Astrocyte of the spinal cord (primary cell): ENCODE results near the gene HLA-E.

Source experiments
- DNase-seq: peaks from one replicate; pipeline ENCODE4 v3.0.0; 2011; ENCODE audit warnings: low read depth, low spot score
- H3K4me3 ChIP-seq: 2 replicates; pipeline ENCODE4 v1.5.1; 2011; ENCODE audit warnings: low read depth, mild to moderate bottlenecking, low read length, moderate library complexity
- CTCF ChIP-seq: IDR thresholded peaks from 2 replicates; pipeline ENCODE4 v1.5.1; 2012; ENCODE audit warnings: low read depth, mild to moderate bottlenecking, low read length, inconsistent platforms
- in situ Hi-C: cut with HindIII; loops from 2 replicates; pipeline ENCODE4 v1.10.0; 2017; ENCODE audit warnings: low sequenced_read_pairs

HLA-E gene

GRCh38 chr6:30450548-30450908 lies 38.8 kb upstream of the HLA-E start:
- in situ Hi-C loops: no loop called here
- H3K4me3 ChIP-seq: no peak overlapping the region
- no peak for TF ChIP-seq CTCF
- DNase-seq: no peak

GRCh38 chr6:30450909-30451841 lies 38.1 kb upstream of the HLA-E start:
- peak; percentile 84 for DNase-seq
- in situ Hi-C loops: no loop called here
- no peak overlapping the region for H3K4me3 ChIP-seq
- no peak for TF ChIP-seq CTCF

GRCh38 chr6:30452736-30453507 lies 36.4 kb upstream of the HLA-E start:
- no peak for TF ChIP-seq CTCF
- DNase-seq: no peak
- no peak overlapping the region for H3K4me3 ChIP-seq
- in situ Hi-C loops: no loop called here

- peak; percentile 80 for TF ChIP-seq CTCF
- in situ Hi-C loops: no loop called here
- DNase-seq: peak; percentile 71
- H3K4me3 ChIP-seq: no peak overlapping the region
These were observed 35.7 kb upstream of the HLA-E start for GRCh38 chr6:30453508-30454116.

- no peak overlapping the region for H3K4me3 ChIP-seq
- no peak for TF ChIP-seq CTCF
- DNase-seq: no peak
- in situ Hi-C loops: no loop called here
These were observed 30.2 kb upstream of the HLA-E start for GRCh38 chr6:30459145-30459544.

GRCh38 chr6:30461055-30461454 lies 28.3 kb upstream of the HLA-E start:
- no peak for TF ChIP-seq CTCF
- in situ Hi-C loops: loop anchor here (10.0 kb wide), 1 partner anchor 84 kb away; no protein-coding TSS in a partner anchor
- DNase-seq: no peak
- no peak overlapping the region for H3K4me3 ChIP-seq
